B cell (primary cell): Measurements from ENCODE around the gene CLDN4. TPM values are rescaled to one million over a fixed set of nuclear protein-coding genes. Genes with fewer than 3 reads are reported as not detected.

ENCODE experiments used
- ATAC-seq: fragments of 200-7000 bp; cut with Tn5 transposase; one replicate; pipeline ENCODE4 v1.10.0; 2021; ENCODE audit warnings: low read depth, mild to moderate bottlenecking, moderate number of reproducible peaks, moderate library complexity
- CTCF ChIA-PET: fragments of 350-600 bp; sonication (Branson Sonifier 250); formaldehyde crosslinking; loops from one replicate; lab custom pipeline; 2021; ENCODE audit warnings: antibody characterized with exemption, inconsistent platforms; lab: Charles Lee
- POLR2A ChIA-PET: fragments of 350-600 bp; sonication (Branson Sonifier 250); formaldehyde crosslinking; loops from one replicate; lab custom pipeline; 2021; ENCODE audit warnings: antibody characterized with exemption; lab: Charles Lee
- DNase-seq: peaks from one replicate; pipeline ENCODE4 v3.0.0; 2013
- H2AFZ ChIP-seq: 2 replicates; pipeline ENCODE4 v1.6.1; 2012; ENCODE audit warnings: mild to moderate bottlenecking, low read depth, low read length; ENCODE audit not compliant: insufficient read depth, poor library complexity, severe bottlenecking
- H3K27ac ChIP-seq, 2 donors: 1 replicate in 1 of 2; 2 replicates in 1 of 2; pipeline ENCODE4 v1.5.1; 2012 to 2013; ENCODE audit warnings: low read length in 2 of 2, mild to moderate bottlenecking in 2 of 2, moderate library complexity in 1 of 2
- H3K27me3 ChIP-seq, 4 experiments: fragments of 200-600 bp in 1 of 4; sonication (generic) in 1 of 4; replicated peaks in 1 of 4; 1 replicate in 2 of 4; 2 replicates in 2 of 4; pipeline versions ENCODE4 v1.6.1 to v1.7.0; 2013 to 2016; ENCODE audit warnings: low read length in 3 of 4, mild to moderate bottlenecking in 2 of 4, mixed read lengths in 1 of 4, moderate library complexity in 1 of 4; ENCODE audit not compliant: insufficient read depth in 4 of 4, control insufficient read depth in 3 of 4; ENCODE audit errors: control extremely low read depth in 1 of 4
- H3K36me3 ChIP-seq, 2 experiments: replicated peaks in 1 of 2; 1 replicate in 1 of 2; 2 replicates in 1 of 2; pipeline versions ENCODE4 v1.6.1 to v1.7.1; 2013; ENCODE audit warnings: low read length in 1 of 2; ENCODE audit not compliant: insufficient read depth in 2 of 2, control insufficient read depth in 1 of 2; ENCODE audit errors: control extremely low read depth in 1 of 2, extremely low read depth in 1 of 2
- H3K4me1 ChIP-seq, 2 donors: fragments of 200-600 bp in 1 of 2; sonication (generic) in 1 of 2; 1 replicate in 1 of 2; 2 replicates in 1 of 2; pipeline versions ENCODE4 v1.5.1 to v1.6.1; 2013 to 2017; ENCODE audit warnings: low read length in 2 of 2; ENCODE audit not compliant: control insufficient read depth in 2 of 2, insufficient read depth in 2 of 2
- H3K4me2 ChIP-seq: replicated peaks from 2 replicates; pipeline ENCODE3; 2012; ENCODE audit warnings: mild to moderate bottlenecking, low read depth, low read length; ENCODE audit not compliant: poor library complexity, severe bottlenecking
- H3K4me3 ChIP-seq, 5 experiments: fragments of 200-600 bp in 1 of 5; sonication (generic) in 1 of 5; 1 replicate in 3 of 5; 2 replicates in 2 of 5; pipeline versions ENCODE4 v1.5.1 to v1.7.0; 2011 to 2016; ENCODE audit warnings: low read length in 4 of 5, mild to moderate bottlenecking in 4 of 5, low read depth in 2 of 5, control low read depth in 1 of 5, moderate library complexity in 1 of 5; ENCODE audit not compliant: insufficient read depth in 1 of 5; ENCODE audit errors: control extremely low read depth in 1 of 5, extremely low read depth in 1 of 5
- H3K79me2 ChIP-seq: fragments of 200-600 bp; sonication (generic); one replicate; pipeline ENCODE4 v1.6.0; 2016; ENCODE audit warnings: low read length; ENCODE audit not compliant: control insufficient read depth, insufficient read depth
- H3K9ac ChIP-seq: fragments of 200-600 bp; sonication (generic); 2 replicates; pipeline ENCODE4 v1.6.1; 2017; ENCODE audit warnings: mild to moderate bottlenecking, low read length, moderate library complexity
- H3K9me3 ChIP-seq, 3 donors: one replicate each; pipeline versions ENCODE4 v1.6.1 to v1.7.1; 2013; ENCODE audit warnings: low read length in 2 of 3; ENCODE audit not compliant: control insufficient read depth in 2 of 3, insufficient read depth in 1 of 3; ENCODE audit errors: control extremely low read depth in 1 of 3
- H4K20me1 ChIP-seq: 2 replicates; pipeline ENCODE4 v1.6.0; 2012; ENCODE audit warnings: mild to moderate bottlenecking, low read length; ENCODE audit not compliant: insufficient read depth, control insufficient read depth, poor library complexity, severe bottlenecking
- H3K27ac Mint-ChIP-seq: one replicate; pipeline ENCODE4 v1.8.0; 2021; ENCODE audit warnings: mixed read lengths
- H3K27me3 Mint-ChIP-seq: one replicate; pipeline ENCODE4 v1.8.0; 2021; ENCODE audit warnings: mixed read lengths
- H3K4me1 Mint-ChIP-seq: one replicate; pipeline ENCODE4 v1.8.0; 2021; ENCODE audit warnings: mixed read lengths
- H3K4me3 Mint-ChIP-seq: one replicate; pipeline ENCODE4 v1.8.0; 2021; ENCODE audit warnings: mixed read lengths
- H3K9me3 Mint-ChIP-seq: one replicate; pipeline ENCODE4 v1.8.0; 2022; ENCODE audit warnings: mixed read lengths; ENCODE audit not compliant: insufficient read depth
- CTCF ChIP-seq: fragments of 200-600 bp; IDR thresholded peaks from one replicate; pipeline ENCODE4 v1.8.0; 2022; ENCODE audit warnings: antibody characterized with exemption, mild to moderate bottlenecking
- EZH2 ChIP-seq: IDR thresholded peaks from 2 replicates; pipeline ENCODE4 v1.6.1; 2012; ENCODE audit warnings: borderline replicate concordance, low read depth, mild to moderate bottlenecking, moderate library complexity, low read length; ENCODE audit not compliant: insufficient read depth, poor library complexity, severe bottlenecking
- WGBS: methylation state at CpG from one replicate; pipeline ENCODE4 v1.1.5; 2013; ENCODE audit warnings: missing lambda C conversion rate; ENCODE audit not compliant: insufficient coverage; 5-methylcytosine and 5-hydroxymethylcytosine counted together
- intact Hi-C: fragments of 100-400 bp; cut with micrococcal nuclease; formaldehyde crosslinking; loops from one replicate; pipeline ENCODE4 v1.10.0; 2022
- polyA plus RNA-seq: library from polyadenylated mRNA; depleted of rRNA; stranded (reverse); fragments of >200 nt; gene quantifications from 2 replicates; pipeline ENCODE4 v1.2.3, GENCODE V29; 2012
- total RNA-seq, 2 donors: library from RNA; stranded (reverse); fragments of 120-200 nt in 1 of 2; gene quantifications; 1 replicate in 1 of 2; 2 replicates in 1 of 2; pipeline versions ENCODE4 v1.2.3 to v1.2.4, GENCODE V29; 2013 to 2022

CLDN4 gene
- total and polyA plus RNA-seq, 2 donors (not counting 1 experiment from before 2014, with no cell fraction given) = 0.09 TPM; not detected in 1

DNA sequence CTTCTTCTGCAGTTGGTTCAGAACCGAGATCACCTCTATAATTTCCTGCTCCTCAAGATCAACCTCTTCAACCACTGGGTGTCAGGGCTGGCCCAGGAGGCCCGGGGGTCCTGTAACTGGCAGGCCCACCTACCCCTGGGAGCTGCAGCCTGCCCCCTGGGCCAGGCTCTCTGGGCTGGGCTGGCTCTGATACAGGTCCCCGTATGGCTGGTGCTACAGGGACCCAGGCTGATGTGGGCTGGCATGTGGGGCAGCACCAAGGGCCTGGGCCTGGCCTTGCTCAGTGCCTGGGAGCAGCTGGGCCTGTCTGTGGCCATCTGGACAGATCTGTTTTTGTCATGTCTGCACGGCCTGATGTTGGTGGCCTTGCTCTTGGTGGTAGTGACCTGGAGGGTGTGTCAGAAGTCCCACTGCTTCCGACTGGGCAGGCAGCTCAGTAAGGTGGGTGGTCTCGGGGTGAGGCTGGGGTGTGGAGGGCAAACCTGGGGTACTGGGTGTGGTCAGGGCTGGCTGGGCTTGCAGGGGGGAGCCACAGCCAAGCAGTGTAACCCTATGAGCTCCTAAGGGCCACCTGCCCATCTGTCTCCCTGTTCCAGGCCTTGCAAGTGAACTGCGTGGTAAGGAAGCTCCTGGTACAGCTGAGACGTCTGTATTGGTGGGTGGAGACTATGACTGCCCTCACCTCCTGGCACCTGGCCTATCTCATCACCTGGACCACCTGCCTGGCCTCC is 34.4 kb downstream of the CLDN4 start:
- no peak overlapping the region for H3K9ac ChIP-seq
- WGBS = 82% methylated on average over 4 of the region's 8 CpGs
- H3K79me2 ChIP-seq = no peaks in the 10 kb centered on the region
- H3K27me3 ChIP-seq = no peaks in the 10 kb centered on the region
- Mint-ChIP-seq H3K9me3 (no peaks in the 10 kb centered on the region), H3K4me3 (no peak overlapping the region), H3K4me1 (no peaks in the 10 kb centered on the region), H3K27ac (no peak overlapping the region), H3K27me3 (no peaks in the 10 kb centered on the region)
- H3K9me3 ChIP-seq = no peaks in the 10 kb centered on the region
- H3K4me2 ChIP-seq = no peak overlapping the region
- no peak overlapping the region for H3K27ac ChIP-seq
- H3K36me3 ChIP-seq = no peaks in the 10 kb centered on the region
- no peaks in the 10 kb centered on the region for H4K20me1 ChIP-seq
- CTCF ChIA-PET = interaction anchor here (1.0 to 1.4 kb wide), 2 partner anchors 162 to 535 kb away, joined by 3 to 11 read pairs; no protein-coding TSS in a partner anchor
- no peak for DNase-seq
- H2AFZ ChIP-seq = no peak overlapping the region
- ATAC-seq = no peak
- intact Hi-C loops = no loop called here
- POLR2A ChIA-PET = no interaction called here
- H3K4me1 ChIP-seq = no peaks in the 10 kb centered on the region
- TF ChIP-seq CTCF (no peak), EZH2 (no peak)
- H3K4me3 ChIP-seq = no peak overlapping the region

GRCh38 chr7:73865738-73866445 is 35.1 kb downstream of the CLDN4 start:
- ATAC-seq = no peak
- 84% methylated on average over 3 of the region's 6 CpGs for WGBS

More at GRCh38 chr7:73865738-73866445, 35.1 kb downstream of the CLDN4 start:
- no peaks in the 10 kb centered on the region for H3K4me1 ChIP-seq
- H3K27ac Mint-ChIP-seq = no peak overlapping the region
- no peak overlapping the region for H3K9ac ChIP-seq
- no peaks in the 10 kb centered on the region for H3K4me1 Mint-ChIP-seq
- no peak overlapping the region for H3K4me3 Mint-ChIP-seq
- H3K79me2 ChIP-seq = no peaks in the 10 kb centered on the region
- DNase-seq = peak; percentile 34
- no peaks in the 10 kb centered on the region for H3K9me3 ChIP-seq
- no peaks in the 10 kb centered on the region for H3K27me3 ChIP-seq
- no peak overlapping the region for H2AFZ ChIP-seq
- ChIA-PET POLR2A (no interaction called here), CTCF (interaction anchor here (1.4 kb wide), 1 partner anchor 161 kb away, joined by 11 read pairs; no protein-coding TSS in a partner anchor)
- peak; percentile 29 for TF ChIP-seq CTCF
- TF ChIP-seq EZH2 = no peak
- H3K4me3 ChIP-seq = no peak overlapping the region
- intact Hi-C loops = loop anchor here (2.0 kb wide), 1 partner anchor 161 kb away; no protein-coding TSS in a partner anchor
- H3K36me3 ChIP-seq = no peaks in the 10 kb centered on the region
- no peaks in the 10 kb centered on the region for H4K20me1 ChIP-seq
- no peaks in the 10 kb centered on the region for H3K9me3 Mint-ChIP-seq
- H3K4me2 ChIP-seq = no peak overlapping the region
- no peaks in the 10 kb centered on the region for H3K27me3 Mint-ChIP-seq
- H3K27ac ChIP-seq = no peak overlapping the region
